ENCODE measurements around the gene HSPA6. TPM values are rescaled to one million over a fixed set of nuclear protein-coding genes. Genes with fewer than 3 reads are reported as not detected.

Gene HSPA6
- total RNA-seq, 2 experiments from 2014 or later = 0.11 to 0.14 TPM

GRCh38 chr1:161492827-161493226, 31.5 kb upstream of the HSPA6 start:
- peaks cover 55% of the 10 kb centered on the region for H3K27me3 Mint-ChIP-seq

GRCh38 chr1:161494091-161494735, 30.1 kb upstream of the HSPA6 start:
- peaks cover 49% of the 10 kb centered on the region for H3K27me3 Mint-ChIP-seq
- CTCF ChIA-PET = no interaction called here
- H3K4me1 Mint-ChIP-seq = peaks cover 14% of the 10 kb centered on the region
- H3K4me3 Mint-ChIP-seq = no peak overlapping the region
- no peak overlapping the region for H3K27ac Mint-ChIP-seq
- DNase-seq (no peak), ATAC-seq (no peak)
- POLR2A ChIA-PET = no interaction called here
- intact Hi-C loops (cut with DNase I, micrococcal nuclease) = no loop called here
- H3K9me3 Mint-ChIP-seq (ENCODE audit: low read depth) = no peaks in the 10 kb centered on the region
- no peaks in the 10 kb centered on the region for H3K36me3 Mint-ChIP-seq (ENCODE audit: low read depth)

More at GRCh38 chr1:161492827-161493226, 31.5 kb upstream of the HSPA6 start:
- Mint-ChIP-seq H3K27ac (no peak overlapping the region), H3K36me3 (ENCODE audit: low read depth) (no peaks in the 10 kb centered on the region), H3K4me3 (no peak overlapping the region), H3K9me3 (ENCODE audit: low read depth) (no peaks in the 10 kb centered on the region), H3K4me1 (peaks cover 12% of the 10 kb centered on the region)
- ChIA-PET CTCF (interaction anchor here (1.2 to 1.3 kb wide), 2 partner anchors 9 to 249 kb away, joined by 6 read pairs; no protein-coding TSS in a partner anchor), POLR2A (no interaction called here)
- no peak for DNase-seq
- ATAC-seq = no peak
- intact Hi-C loops (cut with DNase I, micrococcal nuclease) = no loop called here

DNA sequence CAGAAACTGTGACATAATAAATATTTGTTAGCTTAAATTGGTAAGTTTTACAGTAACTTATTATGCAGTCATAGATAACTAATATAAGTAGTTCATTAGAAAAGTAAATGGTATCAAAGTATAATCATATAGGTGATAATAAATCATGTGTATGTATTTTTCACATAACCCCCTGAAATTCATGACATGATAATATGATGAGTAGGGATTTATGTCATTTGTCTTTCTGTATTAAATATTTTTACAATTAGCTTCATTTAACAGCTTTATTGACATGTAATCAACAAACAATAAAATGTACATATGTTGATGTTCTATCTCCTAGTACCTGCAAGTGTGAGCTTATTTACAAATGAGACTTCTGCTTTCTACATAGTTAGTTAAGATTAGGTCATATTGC, 28.9 kb upstream of the HSPA6 start:
- Mint-ChIP-seq H3K27me3 (peaks cover 44% of the 10 kb centered on the region), H3K4me3 (no peak overlapping the region), H3K27ac (no peak overlapping the region), H3K9me3 (ENCODE audit: low read depth) (no peaks in the 10 kb centered on the region), H3K36me3 (ENCODE audit: low read depth) (no peaks in the 10 kb centered on the region), H3K4me1 (peaks cover 19% of the 10 kb centered on the region)
- ChIA-PET POLR2A (no interaction called here), CTCF (interaction anchor here (1.2 kb wide), 1 partner anchor 13 kb away, joined by 6 read pairs; no protein-coding TSS in a partner anchor)
- ATAC-seq (no peak), DNase-seq (no peak)
- intact Hi-C loops (cut with DNase I, micrococcal nuclease) = no loop called here

- ATAC-seq (no peak), DNase-seq (no peak)
- Mint-ChIP-seq H3K27me3 (peaks cover 34% of the 10 kb centered on the region), H3K9me3 (ENCODE audit: low read depth) (no peaks in the 10 kb centered on the region), H3K4me3 (no peak overlapping the region), H3K36me3 (ENCODE audit: low read depth) (no peaks in the 10 kb centered on the region), H3K27ac (no peak overlapping the region), H3K4me1 (peaks cover 7% of the 10 kb centered on the region)
- POLR2A ChIA-PET = no interaction called here
- CTCF ChIA-PET = interaction anchor here (0.6 to 1.3 kb wide), 3 partner anchors 9 to 264 kb away, joined by 3 to 5 read pairs (median 3); no protein-coding TSS in a partner anchor
- intact Hi-C loops (cut with DNase I, micrococcal nuclease) = no loop called here
These were observed 26.4 kb upstream of the HSPA6 start for GRCh38 chr1:161497961-161498360.

- H3K4me1 Mint-ChIP-seq = peaks cover 7% of the 10 kb centered on the region
- no peaks in the 10 kb centered on the region for H3K9me3 Mint-ChIP-seq (ENCODE audit: low read depth)
- H3K27me3 Mint-ChIP-seq = peaks cover 33% of the 10 kb centered on the region
- H3K36me3 Mint-ChIP-seq (ENCODE audit: low read depth) = no peaks in the 10 kb centered on the region
- ChIA-PET CTCF (interaction anchor here (0.7 kb wide), 1 partner anchor 264 kb away, joined by 3 read pairs; no protein-coding TSS in a partner anchor), POLR2A (no interaction called here)
- DNase-seq = no peak
- intact Hi-C loops (cut with DNase I, micrococcal nuclease) = no loop called here
- no peak overlapping the region for H3K27ac Mint-ChIP-seq
- ATAC-seq = no peak
- no peak overlapping the region for H3K4me3 Mint-ChIP-seq
These were observed 25.7 kb upstream of the HSPA6 start for GRCh38 chr1:161498646-161499045.

DNA sequence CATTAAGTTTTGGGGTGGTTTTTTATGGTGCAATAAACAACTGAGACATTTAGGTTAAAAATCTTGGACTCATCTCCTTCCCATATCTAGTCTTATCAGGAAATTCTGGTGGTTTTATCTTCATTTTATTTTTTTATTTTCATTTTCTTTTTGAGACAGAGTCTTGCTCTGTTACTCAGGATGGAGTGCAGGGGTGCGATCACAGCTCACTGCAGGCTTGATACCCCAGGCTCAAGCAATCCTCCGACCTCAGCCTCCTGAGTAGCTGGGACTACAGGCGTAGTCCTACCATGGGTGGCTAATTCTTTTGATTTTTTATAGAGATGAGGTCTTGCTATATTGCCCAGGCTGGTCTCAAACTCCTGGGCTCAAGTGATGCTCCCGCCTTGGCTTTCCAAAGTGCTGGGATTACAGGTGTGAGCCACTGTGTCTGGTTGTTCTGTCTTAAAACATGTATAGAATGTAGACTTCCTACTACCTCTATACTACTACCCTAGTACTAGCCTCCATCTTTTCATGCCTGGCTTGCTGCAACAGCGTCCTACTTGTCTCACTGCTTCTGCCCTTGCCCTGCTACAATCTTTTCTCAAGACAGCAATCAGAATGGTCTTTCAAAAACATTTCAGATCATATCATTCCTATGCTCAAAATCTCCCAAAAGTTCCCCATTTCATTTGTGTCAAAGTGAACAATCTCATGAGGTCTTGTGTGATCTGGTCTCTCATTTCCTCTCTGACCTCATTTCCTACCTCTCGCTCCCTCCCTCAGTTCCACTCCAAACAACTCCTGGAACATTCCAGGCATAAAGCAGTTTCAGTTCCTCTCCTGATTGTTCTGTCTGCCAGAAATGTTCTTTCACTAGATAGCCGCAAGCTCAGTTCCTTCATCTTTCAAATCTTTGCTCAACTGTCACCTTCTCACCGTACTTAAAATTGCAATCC, 25.0 kb upstream of the HSPA6 start:
- DNase-seq (no peak), ATAC-seq (no peak)
- Mint-ChIP-seq H3K4me3 (no peak overlapping the region), H3K27ac (no peak overlapping the region), H3K9me3 (ENCODE audit: low read depth) (no peaks in the 10 kb centered on the region), H3K36me3 (ENCODE audit: low read depth) (no peaks in the 10 kb centered on the region), H3K4me1 (peaks cover 7% of the 10 kb centered on the region), H3K27me3 (peaks cover 30% of the 10 kb centered on the region)
- POLR2A ChIA-PET = no interaction called here
- CTCF ChIA-PET = interaction anchor here (0.5 kb wide), 1 partner anchor 240 kb away, joined by 3 read pairs; no protein-coding TSS in a partner anchor
- intact Hi-C loops (cut with DNase I, micrococcal nuclease) = no loop called here

- DNase-seq (no peak), ATAC-seq (no peak)
- POLR2A ChIA-PET = no interaction called here
- no peak overlapping the region for H3K27ac Mint-ChIP-seq
- H3K27me3 Mint-ChIP-seq = peaks cover 30% of the 10 kb centered on the region
- CTCF ChIA-PET = interaction anchor here (0.9 to 1.0 kb wide), 2 partner anchors 14 to 17 kb away, joined by 3 to 5 read pairs; no protein-coding TSS in a partner anchor
- intact Hi-C loops (cut with DNase I, micrococcal nuclease) = no loop called here
- no peak overlapping the region for H3K4me3 Mint-ChIP-seq
- no peaks in the 10 kb centered on the region for H3K9me3 Mint-ChIP-seq (ENCODE audit: low read depth)
- H3K36me3 Mint-ChIP-seq (ENCODE audit: low read depth) = no peaks in the 10 kb centered on the region
- peaks cover 8% of the 10 kb centered on the region for H3K4me1 Mint-ChIP-seq
These were observed 23.1 kb upstream of the HSPA6 start for GRCh38 chr1:161501234-161501633.

GRCh38 chr1:161502181-161502580, 22.2 kb upstream of the HSPA6 start:
- ATAC-seq = no peak
- ChIA-PET POLR2A (no interaction called here), CTCF (interaction anchor here (0.6 to 0.9 kb wide), 3 partner anchors 14 to 37 kb away, joined by 3 to 5 read pairs (median 3); no protein-coding TSS in a partner anchor)
- Mint-ChIP-seq H3K27me3 (peaks cover 38% of the 10 kb centered on the region), H3K9me3 (ENCODE audit: low read depth) (no peaks in the 10 kb centered on the region), H3K36me3 (ENCODE audit: low read depth) (no peaks in the 10 kb centered on the region), H3K27ac (no peak overlapping the region), H3K4me1 (peaks cover 15% of the 10 kb centered on the region), H3K4me3 (no peak overlapping the region)
- DNase-seq = no peak
- intact Hi-C loops (cut with DNase I, micrococcal nuclease) = no loop called here

- CTCF ChIA-PET = interaction anchor here (0.6 to 0.9 kb wide), 2 partner anchors 14 to 37 kb away, joined by 3 read pairs; no protein-coding TSS in a partner anchor
- H3K4me1 Mint-ChIP-seq = peaks cover 15% of the 10 kb centered on the region
- intact Hi-C loops (cut with DNase I, micrococcal nuclease) = no loop called here
- H3K27me3 Mint-ChIP-seq = peaks cover 36% of the 10 kb centered on the region
- no peak overlapping the region for H3K4me3 Mint-ChIP-seq
- no peaks in the 10 kb centered on the region for H3K36me3 Mint-ChIP-seq (ENCODE audit: low read depth)
- POLR2A ChIA-PET = no interaction called here
- no peak for DNase-seq
- ATAC-seq = no peak
- H3K9me3 Mint-ChIP-seq (ENCODE audit: low read depth) = no peaks in the 10 kb centered on the region
- no peak overlapping the region for H3K27ac Mint-ChIP-seq
These were observed 21.5 kb upstream of the HSPA6 start for GRCh38 chr1:161502641-161503393.

DNA sequence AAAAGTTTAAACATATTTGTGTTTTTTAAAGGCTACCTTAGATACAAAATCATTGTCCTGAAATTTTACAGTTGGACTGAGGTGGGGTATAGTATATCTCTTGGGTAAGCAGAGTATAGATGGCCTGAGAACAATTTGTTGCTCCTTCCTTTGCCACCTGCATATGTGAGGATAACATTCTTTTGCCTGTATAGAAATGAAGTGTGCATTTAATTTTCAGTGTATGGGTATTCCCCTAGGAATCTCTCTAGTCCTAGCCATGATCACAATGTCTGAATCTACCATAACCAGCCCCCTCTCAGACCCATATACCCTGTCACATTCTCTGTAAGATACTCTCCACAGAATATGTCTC, 21.0 kb upstream of the HSPA6 start:
- POLR2A ChIA-PET = no interaction called here
- no peaks in the 10 kb centered on the region for H3K9me3 Mint-ChIP-seq (ENCODE audit: low read depth)
- H3K36me3 Mint-ChIP-seq (ENCODE audit: low read depth) = no peaks in the 10 kb centered on the region
- no peak overlapping the region for H3K4me3 Mint-ChIP-seq
- H3K27ac Mint-ChIP-seq = no peak overlapping the region
- intact Hi-C loops (cut with DNase I, micrococcal nuclease) = no loop called here
- peaks cover 38% of the 10 kb centered on the region for H3K27me3 Mint-ChIP-seq
- peaks cover 15% of the 10 kb centered on the region for H3K4me1 Mint-ChIP-seq
- no peak for ATAC-seq
- DNase-seq = no peak
- CTCF ChIA-PET = no interaction called here

- POLR2A ChIA-PET = no interaction called here
- Mint-ChIP-seq H3K27ac (no peak overlapping the region), H3K9me3 (ENCODE audit: low read depth) (no peaks in the 10 kb centered on the region), H3K36me3 (ENCODE audit: low read depth) (no peaks in the 10 kb centered on the region), H3K4me3 (no peak overlapping the region), H3K27me3 (peaks cover 31% of the 10 kb centered on the region), H3K4me1 (peaks cover 8% of the 10 kb centered on the region)
- intact Hi-C loops (cut with DNase I, micrococcal nuclease) = no loop called here
- no peak for DNase-seq
- CTCF ChIA-PET = no interaction called here
- no peak for ATAC-seq
These were observed 18.7 kb upstream of the HSPA6 start for GRCh38 chr1:161505686-161506085.
